GM12874 (cell line): ENCODE measurements around the gene TMBIM1.

Experiments
- CTCF ChIP-seq: IDR thresholded peaks from 2 replicates; pipeline ENCODE4 v1.5.1; 2011; ENCODE audit warnings: low read depth, mild to moderate bottlenecking, control low read depth, low read length, moderate library complexity; ENCODE audit not compliant: insufficient read depth

The TMBIM1 gene

GRCh38 chr2:218293715-218294429 is 1.6 kb upstream of the TMBIM1 start:
- no peak for TF ChIP-seq CTCF

- TF ChIP-seq CTCF, result no peak
Observed at GRCh38 chr2:218291318-218292047, 820 bp downstream of the TMBIM1 start.

GRCh38 chr2:218290316-218291261 is 1.7 kb downstream of the TMBIM1 start:
- TF ChIP-seq CTCF, result no peak

- no peak for TF ChIP-seq CTCF
Observed at GRCh38 chr2:218289639-218290315, 2.5 kb downstream of the TMBIM1 start.

- no peak for TF ChIP-seq CTCF
Observed at GRCh38 chr2:218286570-218287459, 5.5 kb downstream of the TMBIM1 start.

GRCh38 chr2:218285604-218286003 is 6.7 kb downstream of the TMBIM1 start:
- no peak for TF ChIP-seq CTCF
